Endothelial cell of umbilical vein (primary cell): Measurements from ENCODE around the gene CGNL1.

Source experiments
- EZH2 ChIP-seq: IDR thresholded peaks from 2 replicates; pipeline ENCODE4 v1.6.1; 2012; ENCODE audit warnings: borderline replicate concordance, low read depth, mild to moderate bottlenecking, moderate library complexity, low read length, inconsistent platforms; ENCODE audit not compliant: severe bottlenecking
- TF ChIP-seq, protein P1 (sequence below), 2 donors: IDR thresholded peaks; 1 replicate in 1 of 2; 2 replicates in 1 of 2; pipeline ENCODE4 v1.5.1; 2011; ENCODE audit warnings: low read length in 2 of 2, mild to moderate bottlenecking in 2 of 2, moderate library complexity in 2 of 2, control low read depth in 1 of 2, inconsistent platforms in 1 of 2, low read depth in 1 of 2; ENCODE audit not compliant: insufficient read depth in 1 of 2; ENCODE audit errors: extremely low read depth in 1 of 2

DNA sequence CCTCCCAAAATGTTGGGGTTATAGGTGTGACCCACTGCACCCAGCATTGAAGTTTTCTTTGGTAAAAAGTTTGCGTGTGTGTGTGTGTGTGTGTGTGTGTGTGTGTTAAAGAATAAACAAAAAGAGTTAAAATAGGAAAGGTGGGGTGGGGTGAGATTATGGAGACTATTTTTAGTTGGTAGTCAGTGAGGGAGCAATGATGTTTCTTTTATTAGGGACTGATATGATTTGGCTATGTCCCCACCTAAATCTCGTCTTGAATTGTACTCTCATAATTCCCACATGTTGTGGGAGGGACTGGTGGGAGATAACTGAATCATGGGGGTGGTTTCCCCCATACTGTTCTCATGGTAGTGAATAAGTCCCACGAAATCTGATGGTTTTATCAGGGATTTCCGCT is 92.2 kb downstream of the CGNL1 start:
- TF ChIP-seq, protein P1, sequence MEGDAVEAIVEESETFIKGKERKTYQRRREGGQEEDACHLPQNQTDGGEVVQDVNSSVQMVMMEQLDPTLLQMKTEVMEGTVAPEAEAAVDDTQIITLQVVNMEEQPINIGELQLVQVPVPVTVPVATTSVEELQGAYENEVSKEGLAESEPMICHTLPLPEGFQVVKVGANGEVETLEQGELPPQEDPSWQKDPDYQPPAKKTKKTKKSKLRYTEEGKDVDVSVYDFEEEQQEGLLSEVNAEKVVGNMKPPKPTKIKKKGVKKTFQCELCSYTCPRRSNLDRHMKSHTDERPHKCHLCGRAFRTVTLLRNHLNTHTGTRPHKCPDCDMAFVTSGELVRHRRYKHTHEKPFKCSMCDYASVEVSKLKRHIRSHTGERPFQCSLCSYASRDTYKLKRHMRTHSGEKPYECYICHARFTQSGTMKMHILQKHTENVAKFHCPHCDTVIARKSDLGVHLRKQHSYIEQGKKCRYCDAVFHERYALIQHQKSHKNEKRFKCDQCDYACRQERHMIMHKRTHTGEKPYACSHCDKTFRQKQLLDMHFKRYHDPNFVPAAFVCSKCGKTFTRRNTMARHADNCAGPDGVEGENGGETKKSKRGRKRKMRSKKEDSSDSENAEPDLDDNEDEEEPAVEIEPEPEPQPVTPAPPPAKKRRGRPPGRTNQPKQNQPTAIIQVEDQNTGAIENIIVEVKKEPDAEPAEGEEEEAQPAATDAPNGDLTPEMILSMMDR (IDR thresholded peaks at IDR 0.05; ENCODE audit: extremely low read depth in 1 of 2, insufficient read depth in 1 of 2, low read depth in 1 of 2, low read length in 2 of 2) = no peak
- TF ChIP-seq EZH2 = no peak
